Measurements from ENCODE around the gene CPPED1. TPM values are rescaled to one million over a fixed set of nuclear protein-coding genes. Genes with fewer than 3 reads are reported as not detected.

The CPPED1 gene
- total and polyA plus RNA-seq, 10 of the 15 experiments (the other 5 are each of a cell fraction or from before 2014, with no cell fraction given) = 7.1 to 39.0 (median 16.0) TPM

- no peak overlapping the region for H3K4me2 ChIP-seq (ENCODE audit: control insufficient read depth, insufficient read depth)
- ChIA-PET SMC1A (ENCODE audit: uncharacterized antibody, unreplicated experiment) (no interaction called here), RAD21 (ENCODE audit: unreplicated experiment) (no interaction called here), POLR2A (no interaction called here), CTCF (no interaction called here)
- no peaks in the 10 kb centered on the region; a peak in 2 of 4 replicates for H3K36me3 ChIP-seq (ENCODE audit: control insufficient read depth in 2 of 2, insufficient read depth in 2 of 2, low read length in 1 of 2)
- ATAC-seq (no peak), FAIRE-seq (no peak), DNase-seq (ENCODE audit: low read depth, low spot score) (no peak)
- 70% methylated on average over 5 of the region's 5 CpGs for WGBS (ENCODE audit: insufficient coverage, insufficient replicate concordance, low lambda C conversion rate, missing lambda C conversion rate)
- intact Hi-C loops (cut with micrococcal nuclease; ENCODE audit: unreplicated experiment) = no loop called here
- H3K27me3 ChIP-seq (replicated peaks in 1 of 2; ENCODE audit: control insufficient read depth in 2 of 2, insufficient read depth in 2 of 2, low read length in 1 of 2) = no peaks in the 10 kb centered on the region
- no peak overlapping the region for H2AFZ ChIP-seq (ENCODE audit: control insufficient read depth, low read depth, low read length)
- no peak overlapping the region for H3K9ac ChIP-seq (ENCODE audit: control insufficient read depth, insufficient read depth, low read length)
- H3K4me3 ChIP-seq = no peak overlapping the region
- no peaks in the 10 kb centered on the region for H3K79me2 ChIP-seq (ENCODE audit: control insufficient read depth, insufficient read depth, low read length)
- H3K9me3 ChIP-seq (replicated peaks; ENCODE audit: control insufficient read depth, insufficient read depth, low read length) = no peaks in the 10 kb centered on the region
- in situ Hi-C loops (cut with MboI) = no loop called here
- H3K4me1 ChIP-seq (ENCODE audit: control insufficient read depth, insufficient read depth, low read length) = no peaks in the 10 kb centered on the region
- no TSS peak for BruUV-seq (replicated peaks)
- no peaks in the 10 kb centered on the region for H4K20me1 ChIP-seq (ENCODE audit: control insufficient read depth, insufficient read depth)
- H3K27ac ChIP-seq (ENCODE audit: control insufficient read depth, insufficient read depth) = no peak overlapping the region
- TF ChIP-seq, protein P1, sequence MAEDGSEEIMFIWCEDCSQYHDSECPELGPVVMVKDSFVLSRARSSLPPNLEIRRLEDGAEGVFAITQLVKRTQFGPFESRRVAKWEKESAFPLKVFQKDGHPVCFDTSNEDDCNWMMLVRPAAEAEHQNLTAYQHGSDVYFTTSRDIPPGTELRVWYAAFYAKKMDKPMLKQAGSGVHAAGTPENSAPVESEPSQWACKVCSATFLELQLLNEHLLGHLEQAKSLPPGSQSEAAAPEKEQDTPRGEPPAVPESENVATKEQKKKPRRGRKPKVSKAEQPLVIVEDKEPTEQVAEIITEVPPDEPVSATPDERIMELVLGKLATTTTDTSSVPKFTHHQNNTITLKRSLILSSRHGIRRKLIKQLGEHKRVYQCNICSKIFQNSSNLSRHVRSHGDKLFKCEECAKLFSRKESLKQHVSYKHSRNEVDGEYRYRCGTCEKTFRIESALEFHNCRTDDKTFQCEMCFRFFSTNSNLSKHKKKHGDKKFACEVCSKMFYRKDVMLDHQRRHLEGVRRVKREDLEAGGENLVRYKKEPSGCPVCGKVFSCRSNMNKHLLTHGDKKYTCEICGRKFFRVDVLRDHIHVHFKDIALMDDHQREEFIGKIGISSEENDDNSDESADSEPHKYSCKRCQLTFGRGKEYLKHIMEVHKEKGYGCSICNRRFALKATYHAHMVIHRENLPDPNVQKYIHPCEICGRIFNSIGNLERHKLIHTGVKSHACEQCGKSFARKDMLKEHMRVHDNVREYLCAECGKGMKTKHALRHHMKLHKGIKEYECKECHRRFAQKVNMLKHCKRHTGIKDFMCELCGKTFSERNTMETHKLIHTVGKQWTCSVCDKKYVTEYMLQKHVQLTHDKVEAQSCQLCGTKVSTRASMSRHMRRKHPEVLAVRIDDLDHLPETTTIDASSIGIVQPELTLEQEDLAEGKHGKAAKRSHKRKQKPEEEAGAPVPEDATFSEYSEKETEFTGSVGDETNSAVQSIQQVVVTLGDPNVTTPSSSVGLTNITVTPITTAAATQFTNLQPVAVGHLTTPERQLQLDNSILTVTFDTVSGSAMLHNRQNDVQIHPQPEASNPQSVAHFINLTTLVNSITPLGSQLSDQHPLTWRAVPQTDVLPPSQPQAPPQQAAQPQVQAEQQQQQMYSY (CRISPR knock-in tag; IDR thresholded peaks at IDR 0.05) = no peak
- TF ChIP-seq TBL1XR1 (IDR thresholded peaks at IDR 0.05; ENCODE audit: low read depth, low read length) = no peak
- TF ChIP-seq TAF1 (IDR thresholded peaks at IDR 0.05; ENCODE audit: borderline replicate concordance, low read depth, low read length) = no peak
- no peak for TF ChIP-seq BMI1 (IDR thresholded peaks at IDR 0.05; ENCODE audit: borderline replicate concordance)
- TF ChIP-seq, protein P2, sequence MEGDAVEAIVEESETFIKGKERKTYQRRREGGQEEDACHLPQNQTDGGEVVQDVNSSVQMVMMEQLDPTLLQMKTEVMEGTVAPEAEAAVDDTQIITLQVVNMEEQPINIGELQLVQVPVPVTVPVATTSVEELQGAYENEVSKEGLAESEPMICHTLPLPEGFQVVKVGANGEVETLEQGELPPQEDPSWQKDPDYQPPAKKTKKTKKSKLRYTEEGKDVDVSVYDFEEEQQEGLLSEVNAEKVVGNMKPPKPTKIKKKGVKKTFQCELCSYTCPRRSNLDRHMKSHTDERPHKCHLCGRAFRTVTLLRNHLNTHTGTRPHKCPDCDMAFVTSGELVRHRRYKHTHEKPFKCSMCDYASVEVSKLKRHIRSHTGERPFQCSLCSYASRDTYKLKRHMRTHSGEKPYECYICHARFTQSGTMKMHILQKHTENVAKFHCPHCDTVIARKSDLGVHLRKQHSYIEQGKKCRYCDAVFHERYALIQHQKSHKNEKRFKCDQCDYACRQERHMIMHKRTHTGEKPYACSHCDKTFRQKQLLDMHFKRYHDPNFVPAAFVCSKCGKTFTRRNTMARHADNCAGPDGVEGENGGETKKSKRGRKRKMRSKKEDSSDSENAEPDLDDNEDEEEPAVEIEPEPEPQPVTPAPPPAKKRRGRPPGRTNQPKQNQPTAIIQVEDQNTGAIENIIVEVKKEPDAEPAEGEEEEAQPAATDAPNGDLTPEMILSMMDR (IDR thresholded peaks at IDR 0.05 in 2 of 3, conservative IDR thresholded peaks at IDR 0.05 in 1 of 3; ENCODE audit: control insufficient read depth in 2 of 3, extremely low read depth in 1 of 3, insufficient read depth in 1 of 3, low read depth in 3 of 3, low read length in 3 of 3) = no peak
- TF ChIP-seq NFIC (IDR thresholded peaks at IDR 0.05; ENCODE audit: low read depth, low read length) = no peak
Measured at GRCh38 chr16:12697437-12697836, 106.2 kb downstream of the CPPED1 start.
